Hepatocyte (in vitro differentiated cells): ENCODE data around the gene NKAIN2. TPM values are rescaled to one million over a fixed set of nuclear protein-coding genes. Genes with fewer than 3 reads are reported as not detected.

ENCODE experiments used
- DNase-seq: peaks from one replicate; pipeline ENCODE4 v3.0.0-alpha.2; 2016; ENCODE audit warnings: low spot score
- H2AFZ ChIP-seq: fragments of 200-600 bp; sonication (generic); 2 replicates; pipeline ENCODE4 v1.6.0; 2016; ENCODE audit warnings: antibody characterized with exemption, mild to moderate bottlenecking
- H3K27ac ChIP-seq: fragments of 200-600 bp; sonication (generic); 2 replicates; pipeline ENCODE4 v1.5.1; 2016; ENCODE audit warnings: mild to moderate bottlenecking
- H3K27me3 ChIP-seq: fragments of 200-600 bp; sonication (generic); 2 replicates; pipeline ENCODE4 v1.6.1; 2016
- H3K36me3 ChIP-seq: fragments of 200-600 bp; sonication (generic); replicated peaks from 2 replicates; pipeline ENCODE4 v1.5.1; 2016; ENCODE audit warnings: low read depth; ENCODE audit not compliant: insufficient read depth
- H3K4me1 ChIP-seq: fragments of 200-600 bp; sonication (generic); 2 replicates; pipeline ENCODE4 v1.5.1; 2016; ENCODE audit warnings: mild to moderate bottlenecking, moderate library complexity; ENCODE audit not compliant: insufficient read depth
- H3K4me2 ChIP-seq: fragments of 200-600 bp; sonication (generic); 2 replicates; pipeline ENCODE4 v1.6.0; 2016
- H3K4me3 ChIP-seq: fragments of 200-600 bp; sonication (generic); 2 replicates; pipeline ENCODE4 v1.5.1; 2016; ENCODE audit warnings: mild to moderate bottlenecking
- H3K79me2 ChIP-seq: fragments of 200-600 bp; sonication (generic); 2 replicates; pipeline ENCODE4 v1.6.0; 2017; ENCODE audit warnings: mild to moderate bottlenecking
- H3K9me2 ChIP-seq: fragments of 200-600 bp; sonication (generic); replicated peaks from 2 replicates; pipeline ENCODE4 v1.6.0; 2017; ENCODE audit warnings: mild to moderate bottlenecking; ENCODE audit not compliant: insufficient read depth
- H3K9me3 ChIP-seq: fragments of 200-600 bp; sonication (generic); 2 replicates; pipeline ENCODE4 v1.5.1; 2016; ENCODE audit warnings: low read depth, mild to moderate bottlenecking
- H4K20me1 ChIP-seq: fragments of 200-600 bp; sonication (generic); 2 replicates; pipeline ENCODE4 v1.6.0; 2016; ENCODE audit warnings: mild to moderate bottlenecking; ENCODE audit not compliant: insufficient read depth, poor library complexity, severe bottlenecking
- CTCF ChIP-seq: fragments of 200-600 bp; sonication (generic); IDR thresholded peaks from 2 replicates; pipeline ENCODE4 v1.5.1; 2016; ENCODE audit warnings: antibody characterized with exemption, mild to moderate bottlenecking; ENCODE audit not compliant: poor library complexity
- EZH2 ChIP-seq: fragments of 200-600 bp; sonication (generic); IDR thresholded peaks from 2 replicates; pipeline ENCODE4 v1.6.1; 2016; ENCODE audit warnings: antibody characterized with exemption, mild to moderate bottlenecking, borderline replicate concordance
- EZH2phosphoT487 ChIP-seq: fragments of 200-600 bp; sonication (generic); IDR thresholded peaks from one replicate; pipeline ENCODE4 v1.6.1; 2018; ENCODE audit warnings: antibody characterized with exemption, mild to moderate bottlenecking, low read depth, moderate library complexity; ENCODE audit not compliant: unreplicated experiment, severe bottlenecking
- WGBS: methylation state at CpG from one replicate; pipeline ENCODE4 v1.1.6; 2016; ENCODE audit warnings: low lambda C conversion rate; ENCODE audit errors: missing lambda C conversion rate; 5-methylcytosine and 5-hydroxymethylcytosine counted together
- polyA plus RNA-seq: library from polyadenylated mRNA; unstranded; fragments of >200 nt; fragmentation: Nextera tagmentation; extraction: Ambion mirVana; gene quantifications from 2 replicates; pipeline ENCODE4 v1.2.1, GENCODE V29; 2016
- total RNA-seq: library from RNA; depleted of rRNA; stranded (reverse); fragments of >200 nt; gene quantifications from 2 replicates; pipeline ENCODE4 v1.2.3, GENCODE V29; 2014

NKAIN2 gene
- total and polyA plus RNA-seq, 2 experiments from 2014 or later, result 0.48 to 2.6 TPM

DNA sequence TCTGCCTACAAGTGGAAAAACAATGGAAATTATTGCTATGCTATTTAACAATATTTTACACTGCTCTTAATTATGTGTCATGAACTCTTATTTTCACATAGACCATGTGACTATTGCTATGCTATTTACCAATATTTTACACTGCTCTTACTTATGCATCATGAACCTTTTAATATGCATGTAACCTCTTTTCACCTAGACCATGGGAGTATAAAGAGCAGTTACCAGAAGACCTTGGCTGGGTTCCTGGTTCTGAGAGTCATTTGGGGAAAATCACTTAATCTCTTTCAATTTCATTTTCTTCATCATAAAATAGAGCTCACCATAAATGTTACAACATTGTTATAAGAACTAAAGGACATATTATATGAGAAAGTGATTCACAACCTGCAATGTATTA lies 934.8 kb downstream of the NKAIN2 start:
- H3K27ac ChIP-seq, result no peak overlapping the region
- no peaks in the 10 kb centered on the region for H3K36me3 ChIP-seq
- TF ChIP-seq EZH2phosphoT487 (no peak), CTCF (no peak), EZH2 (no peak)
- H3K79me2 ChIP-seq, result no peaks in the 10 kb centered on the region
- H3K4me2 ChIP-seq, result no peak overlapping the region
- no peaks in the 10 kb centered on the region for H3K9me2 ChIP-seq
- H3K4me3 ChIP-seq, result no peak overlapping the region
- no peaks in the 10 kb centered on the region for H4K20me1 ChIP-seq
- no peak overlapping the region for H2AFZ ChIP-seq
- H3K9me3 ChIP-seq, result no peaks in the 10 kb centered on the region
- no peaks in the 10 kb centered on the region for H3K27me3 ChIP-seq
- no peak for DNase-seq
- H3K4me1 ChIP-seq, result no peaks in the 10 kb centered on the region

DNA sequence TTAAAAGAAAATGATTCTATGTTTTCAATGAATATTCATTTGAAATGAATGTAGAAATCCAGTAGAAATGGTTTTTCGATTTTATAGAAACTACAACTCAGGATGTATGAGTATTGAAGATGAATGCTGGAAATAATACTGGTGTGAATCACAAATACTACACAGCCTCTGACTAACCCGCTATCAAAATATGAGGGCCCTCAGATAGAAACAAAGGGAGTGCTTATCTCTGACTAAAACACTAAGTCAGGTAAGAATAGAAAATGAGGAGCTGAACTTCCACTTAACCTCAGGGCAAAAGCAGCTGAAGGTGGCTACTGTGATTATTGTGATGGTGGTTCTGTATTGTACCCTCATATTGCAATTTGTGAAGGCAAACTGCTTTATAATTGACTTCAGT lies 937.7 kb downstream of the NKAIN2 start:
- Histone ChIP-seq H3K4me1 (no peaks in the 10 kb centered on the region), H3K9me3 (no peaks in the 10 kb centered on the region), H2AFZ (no peak overlapping the region), H3K27me3 (no peaks in the 10 kb centered on the region), H3K36me3 (no peaks in the 10 kb centered on the region), H3K79me2 (no peaks in the 10 kb centered on the region), H3K27ac (no peak overlapping the region), H4K20me1 (no peaks in the 10 kb centered on the region), H3K4me3 (no peak overlapping the region), H3K4me2 (no peak overlapping the region), H3K9me2 (no peaks in the 10 kb centered on the region)
- TF ChIP-seq EZH2, result no peak
- no peak for DNase-seq
- 94% methylated on average over 2 of the region's 2 CpGs for WGBS

GRCh38 chr6:124742971-124743370 lies 939.3 kb downstream of the NKAIN2 start:
- no peaks in the 10 kb centered on the region for H3K36me3 ChIP-seq
- TF ChIP-seq CTCF (no peak), EZH2phosphoT487 (no peak), EZH2 (no peak)
- WGBS, result 51% methylated on average over 2 of the region's 2 CpGs
- no peak for DNase-seq
- no peak overlapping the region for H3K4me3 ChIP-seq
- H2AFZ ChIP-seq, result no peak overlapping the region
- H3K9me2 ChIP-seq, result no peaks in the 10 kb centered on the region
- no peak overlapping the region for H3K4me2 ChIP-seq
- no peaks in the 10 kb centered on the region for H3K4me1 ChIP-seq
- H3K27me3 ChIP-seq, result no peaks in the 10 kb centered on the region
- H3K79me2 ChIP-seq, result no peaks in the 10 kb centered on the region
- H3K27ac ChIP-seq, result no peak overlapping the region
- H3K9me3 ChIP-seq, result no peaks in the 10 kb centered on the region
- H4K20me1 ChIP-seq, result no peaks in the 10 kb centered on the region

DNA sequence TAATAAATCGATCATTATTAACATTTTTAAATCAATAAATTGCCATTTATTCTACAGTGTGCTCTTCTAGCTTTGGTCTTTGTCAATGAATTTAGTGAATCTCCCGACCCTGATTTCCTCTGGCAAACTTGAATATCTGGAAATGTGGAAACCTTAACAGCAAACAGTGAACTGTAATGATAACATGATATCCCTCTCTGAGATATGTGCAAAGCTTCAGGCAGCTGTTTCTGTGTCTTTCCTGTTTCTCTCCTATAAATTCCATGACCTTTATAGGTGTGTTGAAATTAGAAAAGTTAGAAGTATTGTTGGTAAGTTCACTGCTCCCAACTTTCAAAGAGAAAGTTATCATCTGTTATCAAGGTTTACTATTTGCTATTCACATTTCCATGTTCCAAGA lies 939.8 kb downstream of the NKAIN2 start:
- Histone ChIP-seq H3K9me2 (no peaks in the 10 kb centered on the region), H3K4me3 (no peak overlapping the region), H3K4me2 (no peak overlapping the region), H3K27ac (no peak overlapping the region), H3K4me1 (no peaks in the 10 kb centered on the region), H2AFZ (no peak overlapping the region), H3K79me2 (no peaks in the 10 kb centered on the region), H3K36me3 (no peaks in the 10 kb centered on the region), H3K9me3 (no peaks in the 10 kb centered on the region), H4K20me1 (no peaks in the 10 kb centered on the region), H3K27me3 (no peaks in the 10 kb centered on the region)
- no peak for TF ChIP-seq EZH2phosphoT487
- no peak for TF ChIP-seq EZH2
- no peak for TF ChIP-seq CTCF
- DNase-seq, result no peak
- whole genome bisulfite sequencing, result 59% methylated on average over 2 of the region's 2 CpGs
